Measurements from ENCODE around the gene ADRA2B. TPM values are rescaled to one million over a fixed set of nuclear protein-coding genes. Genes with fewer than 3 reads are reported as not detected.

The ADRA2B gene
- total and polyA plus RNA-seq, 8 donors, result 0.04 to 1.5 (median 0.34) TPM

DNA sequence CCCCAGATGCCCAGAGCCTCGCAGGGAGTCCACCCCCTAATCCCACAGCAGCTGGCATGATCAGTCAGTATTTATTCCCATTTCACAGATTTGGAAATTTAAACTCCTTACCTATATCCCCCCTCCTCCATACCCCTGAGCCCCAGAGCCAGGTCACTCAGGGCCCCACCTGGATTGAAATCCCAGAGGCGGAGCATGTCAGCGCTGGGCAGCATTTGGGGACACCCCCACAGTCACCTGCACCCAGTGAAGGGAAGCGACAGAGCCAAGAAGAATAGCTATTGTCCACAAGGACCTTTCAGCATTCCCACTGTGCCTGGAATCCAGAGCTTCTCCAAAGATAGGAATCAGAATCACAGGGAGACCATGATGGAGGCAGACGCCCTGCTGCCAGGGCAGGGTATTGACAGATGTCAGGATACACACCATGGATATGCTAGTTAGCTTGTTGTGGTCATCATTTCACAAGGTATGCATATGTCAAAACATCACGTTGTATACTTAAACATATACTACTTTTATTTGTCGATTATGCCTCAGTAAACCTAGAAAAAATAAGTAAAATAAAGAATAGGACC is 22.9 kb upstream of the ADRA2B start:
- intact Hi-C loops (cut with DNase I), result no loop called here
- DNase-seq (peak in 2 of 6 donors; percentile 6 to 27), ATAC-seq (no peak), FAIRE-seq (no peak)
- Histone ChIP-seq H3K36me3 (no peaks in the 10 kb centered on the region), H3K4me3 (no peak overlapping the region), H3K27me3 (no peaks in the 10 kb centered on the region), H3K27ac (no peak overlapping the region), H3K4me1 (no peaks in the 10 kb centered on the region), H3K9me3 (no peaks in the 10 kb centered on the region)
- 80 to 86% methylated on average over 7 of the region's 7 CpGs for WGBS, 2 donors
- TF ChIP-seq, protein P1, sequence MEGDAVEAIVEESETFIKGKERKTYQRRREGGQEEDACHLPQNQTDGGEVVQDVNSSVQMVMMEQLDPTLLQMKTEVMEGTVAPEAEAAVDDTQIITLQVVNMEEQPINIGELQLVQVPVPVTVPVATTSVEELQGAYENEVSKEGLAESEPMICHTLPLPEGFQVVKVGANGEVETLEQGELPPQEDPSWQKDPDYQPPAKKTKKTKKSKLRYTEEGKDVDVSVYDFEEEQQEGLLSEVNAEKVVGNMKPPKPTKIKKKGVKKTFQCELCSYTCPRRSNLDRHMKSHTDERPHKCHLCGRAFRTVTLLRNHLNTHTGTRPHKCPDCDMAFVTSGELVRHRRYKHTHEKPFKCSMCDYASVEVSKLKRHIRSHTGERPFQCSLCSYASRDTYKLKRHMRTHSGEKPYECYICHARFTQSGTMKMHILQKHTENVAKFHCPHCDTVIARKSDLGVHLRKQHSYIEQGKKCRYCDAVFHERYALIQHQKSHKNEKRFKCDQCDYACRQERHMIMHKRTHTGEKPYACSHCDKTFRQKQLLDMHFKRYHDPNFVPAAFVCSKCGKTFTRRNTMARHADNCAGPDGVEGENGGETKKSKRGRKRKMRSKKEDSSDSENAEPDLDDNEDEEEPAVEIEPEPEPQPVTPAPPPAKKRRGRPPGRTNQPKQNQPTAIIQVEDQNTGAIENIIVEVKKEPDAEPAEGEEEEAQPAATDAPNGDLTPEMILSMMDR (IDR thresholded peaks at IDR 0.05), result no peak

- Histone ChIP-seq H3K27me3 (no peaks in the 10 kb centered on the region), H3K4me1 (no peaks in the 10 kb centered on the region), H3K4me3 (peak within 1 kb of the TSS in 2 of 4 donors; percentile 15 to 20), H3K27ac (no peak within 1 kb of the TSS), H3K9me3 (no peaks in the 10 kb centered on the region), H3K36me3 (no peaks in the 10 kb centered on the region)
- TF ChIP-seq, protein P1 (IDR thresholded peaks at IDR 0.05), result peak in 3 of 4 donors; percentile 20 to 40 (median 36)
- WGBS, 2 donors, result 6% methylated on average over 14 to 17 of the region's 17 CpGs
- intact Hi-C loops (cut with DNase I), result no loop called here
- FAIRE-seq, result no peak
- peak; percentile 81 to 90 (median 86) for ATAC-seq
- peak; percentile 68 to 86 (median 78) for DNase-seq
Measured at GRCh38 chr2:96138179-96139145, 22.1 kb upstream of the ADRA2B start, which contains the start of gene ASTL. Gene ASTL (minus strand): TSS chr2:96138502. CDS start chr2:96138436, 66 bp downstream.

DNA sequence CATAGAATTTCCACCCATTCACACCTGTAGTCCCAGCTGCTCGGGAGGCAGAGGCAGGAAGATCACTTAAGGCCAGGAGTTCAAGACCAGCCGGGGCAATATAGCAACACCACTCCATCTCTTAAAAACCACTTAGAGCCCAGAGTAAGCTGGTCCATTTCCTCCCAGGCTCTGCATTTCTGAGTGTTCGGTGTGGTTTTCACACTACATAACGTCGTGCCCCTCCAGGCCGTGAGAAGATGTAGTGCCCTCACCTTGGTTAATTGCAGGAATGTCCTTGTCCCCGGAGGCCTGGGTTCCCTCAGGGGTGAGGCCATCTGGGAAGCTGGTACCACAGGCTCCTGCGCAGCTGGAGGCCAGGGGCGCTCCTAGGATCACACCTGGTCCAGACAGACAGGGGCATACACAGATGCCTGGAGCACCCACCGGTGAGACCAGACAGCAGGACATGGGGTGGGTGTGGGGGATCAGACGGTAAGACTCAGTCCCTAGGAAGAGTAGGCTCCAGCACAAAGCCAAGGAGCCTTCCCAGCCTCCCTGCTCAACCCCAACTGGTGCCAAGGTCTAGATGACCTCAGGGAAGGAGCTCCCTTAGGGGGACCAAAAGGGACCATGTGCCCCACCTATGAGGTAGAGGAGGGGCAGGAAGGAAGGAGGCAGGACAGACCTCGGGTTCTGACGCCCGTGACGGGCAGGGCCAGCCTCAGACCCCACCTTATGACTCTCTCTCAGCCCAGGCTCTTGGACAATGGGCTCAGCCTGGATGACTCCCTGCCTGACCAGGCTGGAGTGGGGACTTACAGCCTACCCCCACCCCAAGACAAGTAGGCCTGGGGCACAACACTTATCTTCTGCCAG is 21.2 kb upstream of the ADRA2B start:
- peak in 3 of 6 donors; percentile 14 to 50 (median 43) for DNase-seq
- intact Hi-C loops (cut with DNase I), result no loop called here
- Histone ChIP-seq H3K27ac (no peak overlapping the region), H3K36me3 (no peaks in the 10 kb centered on the region), H3K9me3 (no peaks in the 10 kb centered on the region), H3K4me3 (no peak overlapping the region), H3K27me3 (no peaks in the 10 kb centered on the region), H3K4me1 (no peaks in the 10 kb centered on the region)
- ATAC-seq, result peak in 1 of 4 donors; percentile 9
- no peak for FAIRE-seq
- 76 to 80% methylated on average over 15 of the region's 15 CpGs for WGBS, 2 donors
- TF ChIP-seq, protein P1 (IDR thresholded peaks at IDR 0.05), result no peak

- no peak for FAIRE-seq
- peak in 2 of 6 donors; percentile 24 to 47 for DNase-seq
Measured at GRCh38 chr2:96136129-96136720, 19.9 kb upstream of the ADRA2B start.

More at GRCh38 chr2:96136129-96136720, 19.9 kb upstream of the ADRA2B start:
- no peak for ATAC-seq
- H3K4me3 ChIP-seq, result no peak overlapping the region
- no peaks in the 10 kb centered on the region for H3K27me3 ChIP-seq
- H3K27ac ChIP-seq, result no peak overlapping the region
- TF ChIP-seq, protein P1 (IDR thresholded peaks at IDR 0.05), result no peak
- H3K36me3 ChIP-seq, result no peaks in the 10 kb centered on the region
- H3K4me1 ChIP-seq, result no peaks in the 10 kb centered on the region
- intact Hi-C loops (cut with DNase I), result no loop called here
- H3K9me3 ChIP-seq, result no peaks in the 10 kb centered on the region
- WGBS, 2 donors, result 74 to 82% methylated on average over 8 of the region's 8 CpGs

Measured in pancreas (tissue), 10 donors.